Caco-2 (cell line): ENCODE data around the gene G6PC3. TPM values are rescaled to one million over a fixed set of nuclear protein-coding genes. Genes with fewer than 3 reads are reported as not detected.
A peak's percentile ranks its signal among the peaks of the same experiment; 100 is the strongest.
"Not testable (repeated sequence)": the region's sequence is repeated elsewhere in the genome, so short reads cannot be mapped to it uniquely, and the experiment has no call there.

Source experiments
- BruUV-seq: library from RNA; stranded (reverse); fragments of 400-500 nt; replicated peaks from 2 replicates; lab custom pipeline; 2021; lab: Mats Ljungman, UMichigan
- CTCF ChIA-PET: fragments of 300-600 bp; sonication (Branson Sonifier 250); formaldehyde crosslinking; loops from one replicate; lab custom pipeline; 2022; ENCODE audit warnings: antibody characterized with exemption; lab: Charles Lee
- POLR2A ChIA-PET: fragments of 300-600 bp; sonication (Branson Sonifier 250); formaldehyde crosslinking; loops from one replicate; lab custom pipeline; 2022; ENCODE audit warnings: antibody characterized with exemption; lab: Charles Lee
- DNase-seq, 2 experiments: peaks; one replicate each; pipeline versions ENCODE4 v3.0.0 to v3.0.0-alpha.2; 2020 to 2022
- H3K27me3 ChIP-seq: replicated peaks from 2 replicates; pipeline ENCODE4 v1.6.0; 2011; ENCODE audit warnings: low read length; ENCODE audit not compliant: control insufficient read depth, insufficient read depth
- H3K36me3 ChIP-seq: 2 replicates; pipeline ENCODE4 v1.5.1; 2011; ENCODE audit warnings: low read length; ENCODE audit not compliant: control insufficient read depth, insufficient read depth
- H3K4me1 ChIP-seq: fragments of 250-450 bp; sonication (Bioruptor Pico); 2 replicates; pipeline ENCODE4 v1.5.1; 2020; ENCODE audit warnings: mild to moderate bottlenecking
- H3K4me3 ChIP-seq: 2 replicates; pipeline ENCODE4 v1.5.1; 2011; ENCODE audit warnings: low read depth, mild to moderate bottlenecking, control low read depth, low read length
- H3K9me3 ChIP-seq: fragments of 250-450 bp; sonication (Bioruptor Pico); 2 replicates; pipeline ENCODE4 v1.5.1; 2020; ENCODE audit warnings: mild to moderate bottlenecking, moderate library complexity
- H3K27ac Mint-ChIP-seq: one replicate; pipeline ENCODE4 v1.8.0; 2022; ENCODE audit warnings: mixed read lengths; ENCODE audit not compliant: unreplicated experiment
- H3K27me3 Mint-ChIP-seq: one replicate; pipeline ENCODE4 v1.8.0; 2022; ENCODE audit warnings: mixed read lengths; ENCODE audit not compliant: insufficient read depth, unreplicated experiment
- H3K36me3 Mint-ChIP-seq: one replicate; pipeline ENCODE4 v1.8.0; 2022; ENCODE audit warnings: mild to moderate bottlenecking, mixed read lengths; ENCODE audit not compliant: insufficient read depth, unreplicated experiment
- H3K4me1 Mint-ChIP-seq: one replicate; pipeline ENCODE4 v1.8.0; 2022; ENCODE audit warnings: low read depth, mixed read lengths; ENCODE audit not compliant: unreplicated experiment
- H3K4me3 Mint-ChIP-seq: one replicate; pipeline ENCODE4 v1.8.0; 2022; ENCODE audit warnings: mild to moderate bottlenecking, moderate library complexity, mixed read lengths; ENCODE audit not compliant: unreplicated experiment
- H3K9me3 Mint-ChIP-seq: one replicate; pipeline ENCODE4 v1.8.0; 2022; ENCODE audit warnings: mixed read lengths; ENCODE audit not compliant: unreplicated experiment
- intact Hi-C: fragments of 100-400 bp; cut with micrococcal nuclease; formaldehyde crosslinking; loops from one replicate; pipeline ENCODE4 v1.10.0; 2022; ENCODE audit not compliant: unreplicated experiment
- total RNA-seq: library from RNA; stranded (reverse); gene quantifications from 2 replicates; pipeline ENCODE4 v1.2.3, GENCODE V29; 2022
- TF ChIP-seq, protein P1 (sequence below), 2 experiments: fragments of 200-600 bp in 1 of 2; IDR thresholded peaks; 1 replicate in 1 of 2; 2 replicates in 1 of 2; pipeline versions ENCODE4 v1.5.1 to v1.8.0; 2011 to 2022; ENCODE audit warnings: antibody characterized with exemption in 1 of 2, control low read depth in 1 of 2, inconsistent platforms in 1 of 2, low read depth in 1 of 2, low read length in 1 of 2, mild to moderate bottlenecking in 1 of 2, moderate library complexity in 1 of 2; ENCODE audit not compliant: insufficient read depth in 1 of 2, severe bottlenecking in 1 of 2, unreplicated experiment in 1 of 2

G6PC3 gene
- total RNA-seq, 1 experiment from 2014 or later: 60.1 TPM

DNA sequence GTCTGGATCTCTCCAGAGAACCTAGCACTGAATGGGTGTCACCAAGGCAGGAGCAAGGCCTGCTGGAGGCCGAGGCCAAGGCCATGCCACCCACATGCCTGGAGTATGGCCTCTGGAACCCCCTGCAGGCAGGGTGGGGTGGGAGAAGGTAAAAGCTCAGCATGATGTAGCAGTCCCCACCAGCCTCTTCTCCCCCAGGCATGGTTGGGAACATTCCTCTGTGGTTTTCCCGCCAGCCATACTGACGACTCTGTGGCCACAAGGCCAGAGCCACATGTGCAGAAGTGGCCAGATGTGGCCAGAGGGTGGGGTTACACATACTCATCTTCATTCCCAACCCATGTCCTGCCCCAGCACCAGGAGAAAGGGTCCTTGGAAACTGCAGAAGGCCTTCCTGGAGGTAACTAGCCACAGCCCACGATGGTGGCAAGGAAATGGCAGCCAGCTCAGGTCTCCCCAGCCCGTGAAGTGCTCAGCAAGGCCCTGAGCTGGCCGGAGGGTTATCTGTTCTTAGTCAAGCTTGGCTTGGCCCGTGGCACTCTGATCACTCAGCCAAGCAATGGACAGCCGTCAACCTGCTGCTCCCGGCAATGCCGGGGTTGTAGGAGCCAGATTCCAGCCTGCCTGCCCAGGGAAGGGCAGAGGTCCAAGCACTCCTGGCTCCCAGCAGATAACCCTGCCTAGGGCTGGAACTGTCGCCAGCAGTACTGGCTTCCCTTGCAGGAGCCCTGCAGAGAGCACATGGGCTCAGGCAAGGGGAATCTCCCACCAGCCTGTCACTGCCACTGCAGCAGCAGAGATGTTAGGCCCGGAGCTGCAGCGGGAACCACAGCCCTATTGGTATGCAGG lies 26.8 kb downstream of the G6PC3 start:
- intact Hi-C loops: no loop called here
- TF ChIP-seq, protein P1, sequence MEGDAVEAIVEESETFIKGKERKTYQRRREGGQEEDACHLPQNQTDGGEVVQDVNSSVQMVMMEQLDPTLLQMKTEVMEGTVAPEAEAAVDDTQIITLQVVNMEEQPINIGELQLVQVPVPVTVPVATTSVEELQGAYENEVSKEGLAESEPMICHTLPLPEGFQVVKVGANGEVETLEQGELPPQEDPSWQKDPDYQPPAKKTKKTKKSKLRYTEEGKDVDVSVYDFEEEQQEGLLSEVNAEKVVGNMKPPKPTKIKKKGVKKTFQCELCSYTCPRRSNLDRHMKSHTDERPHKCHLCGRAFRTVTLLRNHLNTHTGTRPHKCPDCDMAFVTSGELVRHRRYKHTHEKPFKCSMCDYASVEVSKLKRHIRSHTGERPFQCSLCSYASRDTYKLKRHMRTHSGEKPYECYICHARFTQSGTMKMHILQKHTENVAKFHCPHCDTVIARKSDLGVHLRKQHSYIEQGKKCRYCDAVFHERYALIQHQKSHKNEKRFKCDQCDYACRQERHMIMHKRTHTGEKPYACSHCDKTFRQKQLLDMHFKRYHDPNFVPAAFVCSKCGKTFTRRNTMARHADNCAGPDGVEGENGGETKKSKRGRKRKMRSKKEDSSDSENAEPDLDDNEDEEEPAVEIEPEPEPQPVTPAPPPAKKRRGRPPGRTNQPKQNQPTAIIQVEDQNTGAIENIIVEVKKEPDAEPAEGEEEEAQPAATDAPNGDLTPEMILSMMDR (IDR thresholded peaks at IDR 0.05; ENCODE audit: insufficient read depth in 1 of 2, low read depth in 1 of 2, low read length in 1 of 2, severe bottlenecking in 1 of 2, unreplicated experiment in 1 of 2): no peak

DNA sequence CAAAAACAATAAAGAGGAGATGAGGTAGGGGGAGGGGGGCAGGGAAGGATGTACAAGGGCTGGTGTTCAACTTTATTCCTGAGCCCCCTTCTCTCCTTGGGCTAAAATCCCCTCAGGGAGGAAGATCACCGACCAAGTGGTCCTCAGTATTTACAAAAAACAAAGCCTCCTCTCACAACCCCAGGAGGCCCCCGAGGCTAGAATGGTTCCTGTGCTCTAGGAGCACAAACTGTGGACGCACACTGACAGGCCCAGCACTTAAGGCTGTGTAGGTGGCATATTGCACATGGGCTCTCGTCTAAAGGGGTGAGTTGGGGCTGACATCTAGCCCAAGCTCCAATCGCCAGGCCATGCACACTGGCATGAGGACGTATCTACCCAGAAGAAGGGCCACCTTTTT lies 31.3 kb downstream of the G6PC3 start:
- H3K4me3 ChIP-seq, intact Hi-C loops, DNase-seq, H3K4me3 Mint-ChIP-seq, H3K36me3 Mint-ChIP-seq, POLR2A ChIA-PET, H3K9me3 ChIP-seq, H3K4me1 ChIP-seq, H3K36me3 ChIP-seq, H3K9me3 Mint-ChIP-seq, H3K27ac Mint-ChIP-seq, H3K27me3 Mint-ChIP-seq, H3K27me3 ChIP-seq, BruUV-seq, H3K4me1 Mint-ChIP-seq: not testable (repeated sequence)
- CTCF ChIA-PET: interaction anchor here (0.6 to 0.9 kb wide), 2 partner anchors 14 to 22 kb away, joined by 3 read pairs; partner anchors contain the start of gene HDAC5

More for the DNA sequence above, 26.8 kb downstream of the G6PC3 start:
- H3K4me1 ChIP-seq: peaks cover 9% of the 10 kb centered on the region; the same call in 1 of the 2 replicates
- CTCF ChIA-PET: interaction anchor here (1.0 kb wide), 1 partner anchor 19 kb away, joined by 5 read pairs; no protein-coding TSS in a partner anchor
- no peaks in the 10 kb centered on the region for H3K27me3 ChIP-seq
- POLR2A ChIA-PET: no interaction called here
- Mint-ChIP-seq H3K4me1 (peaks cover 8% of the 10 kb centered on the region), H3K9me3 (no peaks in the 10 kb centered on the region), H3K27ac (no peak overlapping the region), H3K27me3 (no peaks in the 10 kb centered on the region), H3K4me3 (no peak overlapping the region), H3K36me3 (no peaks in the 10 kb centered on the region)
- no peaks in the 10 kb centered on the region for H3K36me3 ChIP-seq
- no peak overlapping the region for H3K4me3 ChIP-seq
- no TSS peak for BruUV-seq
- no peak for DNase-seq
- no peaks in the 10 kb centered on the region for H3K9me3 ChIP-seq

DNA sequence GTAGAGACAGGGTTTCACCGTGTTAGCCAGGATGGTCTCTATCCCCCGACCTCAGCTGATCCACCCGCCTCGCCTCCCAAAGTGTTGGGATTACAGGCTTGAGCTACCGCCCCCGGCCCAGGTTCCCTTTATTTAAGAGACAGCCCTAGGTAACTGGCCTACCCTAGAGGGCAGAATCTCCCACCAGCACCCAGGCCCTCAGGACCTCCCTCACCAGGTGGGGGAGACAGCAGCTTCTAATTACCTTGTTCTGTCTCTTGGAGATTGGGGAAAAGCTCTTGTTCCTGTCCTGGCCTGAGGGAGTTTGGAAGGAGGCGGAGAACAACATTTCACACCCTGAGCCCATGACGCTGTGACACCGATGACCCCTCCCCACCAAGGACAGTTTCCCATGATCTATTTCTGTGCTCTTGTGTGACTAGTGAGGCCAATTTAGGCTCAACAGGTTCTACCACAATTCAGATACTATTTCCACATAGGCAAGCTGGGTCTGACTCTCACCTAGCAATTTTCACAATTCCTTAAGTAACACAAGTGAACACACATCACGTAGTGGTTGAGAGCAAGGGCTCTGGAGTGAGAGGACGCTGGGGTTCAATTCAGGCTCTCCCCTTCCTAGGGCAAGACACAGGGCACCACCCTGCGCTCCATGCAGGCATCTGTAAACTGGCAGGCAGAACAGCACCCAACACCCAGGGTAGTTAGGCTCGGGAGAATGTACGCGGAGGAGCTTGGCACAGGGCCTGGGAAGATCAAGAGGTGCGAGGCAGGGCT lies 32.5 kb downstream of the G6PC3 start:
- TF ChIP-seq, protein P1 (IDR thresholded peaks at IDR 0.05; ENCODE audit: insufficient read depth in 1 of 2, low read depth in 1 of 2, low read length in 1 of 2, severe bottlenecking in 1 of 2, unreplicated experiment in 1 of 2): peak in 1 of 2 experiments; percentile 37
- BruUV-seq: TSS peak; percentile 35
- Histone ChIP-seq H3K27me3 (no peaks in the 10 kb centered on the region), H3K4me1 (peaks cover 12% of the 10 kb centered on the region), H3K36me3 (no peaks in the 10 kb centered on the region), H3K4me3 (no peak overlapping the region), H3K9me3 (no peaks in the 10 kb centered on the region)
- ChIA-PET CTCF (interaction anchor here (0.6 to 2.2 kb wide), 11 partner anchors 13 to 380 kb away, joined by 3 to 17 read pairs (median 4); partner anchors contain the start of genes HDAC5 and TMUB2), POLR2A (interaction anchor here (0.6 to 0.7 kb wide), 3 partner anchors 37 to 97 kb away, joined by 4 to 5 read pairs (median 4); partner anchors contain the start of genes ATXN7L3 and LSM12)
- Mint-ChIP-seq H3K9me3 (no peaks in the 10 kb centered on the region), H3K4me3 (peak overlapping the region; percentile 32), H3K27ac (peak overlapping the region; percentile 87), H3K27me3 (no peaks in the 10 kb centered on the region), H3K36me3 (peaks cover 6% of the 10 kb centered on the region), H3K4me1 (peaks cover 8% of the 10 kb centered on the region)
- intact Hi-C loops: no loop called here
- peak; percentile 78 to 79 for DNase-seq
